ENCODE results near the gene AUH.

GRCh38 chr9:91220021-91220420, 141.7 kb downstream of the AUH start:
- TF ChIP-seq CBX5 (IDR thresholded peaks at IDR 0.05; ENCODE audit: borderline replicate concordance, low read depth) (no peak), NR3C1 (CRISPR knock-in tag; IDR thresholded peaks at IDR 0.05) (no peak)

Measured in K562 (cell line).